Stimulated activated CD4-positive, alpha-beta T cell treated with anti-CD3 and anti-CD28 coated beads, Interleukin-2, amount 100 ng/mL, for 48 hours (primary cell): ENCODE results near the gene CCDC85A.

Experiments used
- DNase-seq, 2 donors: peaks; one replicate each; pipeline ENCODE4 v3.0.0-alpha.2; 2020

CCDC85A gene

GRCh38 chr2:56314371-56314770 lies 130.6 kb downstream of the CCDC85A start:
- DNase-seq = no peak

- DNase-seq = no peak
Measured at GRCh38 chr2:56314796-56315195, 131.0 kb downstream of the CCDC85A start.

- no peak for DNase-seq
Measured at GRCh38 chr2:56315376-56315775, 131.6 kb downstream of the CCDC85A start.

GRCh38 chr2:56316011-56316410 lies 132.2 kb downstream of the CCDC85A start:
- DNase-seq = no peak

DNA sequence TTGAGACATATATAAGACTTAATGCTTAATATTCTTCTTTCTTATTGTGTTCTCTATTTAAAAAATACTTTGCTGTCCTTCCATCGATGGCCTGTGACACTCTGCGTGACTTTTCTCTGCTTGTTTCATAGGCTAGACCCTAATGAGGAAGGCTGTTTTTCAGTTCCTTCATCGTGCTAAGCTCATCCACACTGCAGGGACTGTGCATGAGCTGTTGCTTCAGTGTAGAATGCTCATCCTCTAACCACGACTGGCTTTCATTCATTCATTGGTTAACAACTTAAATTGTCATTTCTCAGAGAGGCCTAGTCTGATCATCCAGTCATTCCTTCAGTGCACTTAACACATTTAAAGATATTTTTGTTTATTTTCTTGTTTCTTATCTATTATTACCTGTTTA lies 134.4 kb downstream of the CCDC85A start:
- DNase-seq = no peak

DNA sequence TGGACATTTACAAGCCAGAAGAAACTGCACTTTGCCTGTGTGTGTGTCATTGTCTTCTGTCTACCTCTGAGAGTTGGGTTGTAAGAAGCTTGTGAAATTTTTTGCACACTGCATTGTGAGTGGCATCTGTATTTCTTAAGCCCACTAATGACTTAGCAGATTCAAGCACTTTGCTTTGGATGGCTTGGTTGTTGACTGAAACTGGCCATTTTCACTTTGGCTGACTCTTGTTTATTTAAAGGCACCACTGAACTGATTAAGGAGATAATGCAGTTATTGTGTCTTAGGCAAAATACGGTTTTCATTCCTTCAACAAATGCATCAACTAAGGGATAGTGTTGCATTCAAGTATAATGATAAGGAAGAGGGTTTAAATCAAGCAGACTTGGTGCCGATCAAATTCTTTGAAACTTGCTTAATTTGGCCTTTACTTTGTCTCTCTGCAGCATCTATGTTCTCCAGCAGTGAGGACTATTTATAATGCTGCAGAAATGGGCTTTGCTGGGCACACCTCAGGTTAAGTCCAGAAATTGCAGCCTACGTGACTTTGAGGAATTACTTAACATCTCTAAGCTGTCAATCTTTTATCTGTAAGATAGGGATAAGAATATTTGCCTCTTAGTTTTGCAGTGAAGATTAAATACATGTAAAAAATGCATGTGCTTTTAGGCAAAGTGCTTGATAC lies 142.0 kb downstream of the CCDC85A start:
- no peak for DNase-seq

- no peak for DNase-seq
Measured at GRCh38 chr2:56326346-56326741, 142.6 kb downstream of the CCDC85A start.

- no peak for DNase-seq
Measured at GRCh38 chr2:56331810-56332209, 148.0 kb downstream of the CCDC85A start.

- no peak for DNase-seq
Measured at GRCh38 chr2:56333812-56334485, 150.2 kb downstream of the CCDC85A start.

- no peak for DNase-seq
Measured at GRCh38 chr2:56334622-56335021, 150.8 kb downstream of the CCDC85A start.

GRCh38 chr2:56335101-56335500 lies 151.3 kb downstream of the CCDC85A start:
- DNase-seq = no peak

GRCh38 chr2:56337342-56337741 lies 153.6 kb downstream of the CCDC85A start:
- DNase-seq = no peak

DNA sequence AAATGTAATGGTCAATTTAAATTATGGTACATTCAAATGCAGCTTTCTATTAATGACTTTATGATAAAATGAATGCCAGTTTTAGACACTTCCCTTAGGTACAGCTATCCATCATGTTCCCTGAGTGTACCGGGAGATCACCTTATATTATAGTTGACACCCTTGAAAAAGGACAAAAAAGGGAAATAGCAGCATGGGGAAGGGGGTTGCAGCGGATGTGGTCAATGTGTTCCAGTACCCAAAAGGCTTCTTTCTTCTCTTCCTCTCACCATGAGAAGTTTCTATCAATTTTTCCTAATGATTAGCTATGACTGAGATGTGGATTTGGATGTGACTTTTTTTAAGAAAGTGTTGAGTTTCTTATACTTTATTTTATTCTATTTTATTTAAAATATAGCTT lies 154.4 kb downstream of the CCDC85A start:
- DNase-seq = no peak

DNA sequence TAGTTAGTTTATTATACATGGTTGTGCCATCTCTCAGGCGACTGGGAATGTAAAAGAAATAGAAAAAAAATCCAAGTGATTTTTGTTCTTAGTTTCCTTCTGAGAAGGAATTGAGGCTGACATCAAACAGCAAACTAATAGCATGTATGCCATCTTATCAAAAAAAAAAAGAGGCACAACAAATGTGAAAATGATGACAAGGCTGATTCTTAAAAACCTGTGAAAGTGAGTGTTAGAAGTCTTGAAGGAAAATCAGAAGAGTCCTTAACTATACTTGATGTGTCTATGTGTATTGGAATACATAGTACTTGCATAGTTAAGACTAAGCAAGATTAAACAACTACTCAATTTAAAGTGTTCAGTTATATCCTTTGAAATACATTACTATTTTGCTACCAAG lies 161.0 kb downstream of the CCDC85A start:
- no peak for DNase-seq

DNA sequence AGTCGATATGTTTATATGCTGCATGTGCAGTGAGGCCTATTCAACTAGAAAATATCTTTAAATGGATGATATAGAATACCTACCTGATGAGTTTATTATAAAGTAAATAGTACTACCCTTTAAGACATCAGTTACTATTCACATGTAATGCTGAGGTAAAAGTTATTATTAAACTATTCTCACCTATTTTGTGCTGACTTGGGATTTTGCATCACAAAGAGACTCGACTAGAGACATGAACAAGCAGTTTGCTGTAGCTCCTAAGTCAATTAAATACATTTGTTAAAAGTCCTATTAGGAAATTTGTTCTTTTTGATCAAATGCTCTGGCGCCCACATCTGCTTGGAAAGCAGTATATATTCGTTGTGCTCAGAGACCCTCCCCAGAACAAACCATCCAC lies 164.1 kb downstream of the CCDC85A start:
- no peak for DNase-seq

- no peak for DNase-seq
Measured at GRCh38 chr2:56348392-56349210, 164.8 kb downstream of the CCDC85A start.

GRCh38 chr2:56357655-56358295 lies 174.0 kb downstream of the CCDC85A start:
- no peak for DNase-seq

DNA sequence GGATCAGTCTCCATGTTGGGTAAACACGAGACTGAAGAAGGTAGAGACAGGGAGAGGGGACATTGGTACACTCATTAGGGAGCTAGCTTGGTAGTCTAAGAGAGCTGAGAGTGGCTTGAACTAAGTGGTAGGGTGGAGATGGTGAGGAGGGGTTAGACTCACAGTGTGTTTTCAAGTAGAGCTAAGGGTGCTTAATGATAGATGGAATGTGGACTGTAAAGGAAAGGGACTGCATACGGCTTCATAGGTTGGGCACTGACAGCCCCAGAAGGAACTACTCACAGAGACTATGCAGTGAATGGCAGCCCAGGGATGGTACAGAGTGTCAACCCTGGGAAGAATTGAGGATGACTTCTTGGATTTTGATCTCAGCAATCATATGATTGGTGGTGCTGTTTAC lies 178.1 kb downstream of the CCDC85A start:
- DNase-seq = no peak

DNA sequence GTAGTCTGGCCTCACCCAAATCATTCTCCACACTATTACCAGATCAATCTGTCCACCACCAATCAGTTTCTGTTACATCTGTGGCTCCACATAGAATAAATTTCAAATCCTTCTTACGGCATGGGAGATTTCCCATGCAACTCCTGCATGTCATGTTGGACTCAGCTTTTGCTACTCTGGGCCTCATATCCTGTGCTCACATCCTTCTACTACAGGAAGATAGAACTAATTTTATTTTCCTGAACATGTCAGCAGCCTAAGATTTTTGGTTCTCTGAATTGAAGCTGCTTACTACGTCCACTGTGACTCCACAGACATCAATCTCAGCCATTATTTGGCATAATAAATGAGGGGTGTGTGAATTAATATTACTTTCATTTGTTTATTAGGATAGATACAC lies 181.1 kb downstream of the CCDC85A start:
- no peak for DNase-seq

DNA sequence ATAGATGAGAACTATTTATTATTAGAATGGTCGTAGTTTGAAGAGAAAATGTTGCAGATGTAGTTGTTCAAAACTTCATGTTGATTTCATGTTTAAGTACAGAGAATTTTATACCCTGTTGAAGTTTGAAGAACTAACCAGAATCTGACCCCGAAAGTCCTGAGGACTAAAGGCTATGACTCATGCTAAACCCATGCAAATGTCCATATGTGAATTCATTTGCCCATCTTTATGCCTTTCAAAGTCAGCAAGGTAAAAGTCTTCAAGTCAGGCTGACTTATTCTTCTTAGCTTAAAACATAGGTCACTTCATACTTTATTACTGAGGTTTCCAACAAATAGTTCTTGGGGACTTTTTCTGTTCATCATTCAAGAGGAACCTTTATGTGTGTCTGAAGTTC lies 185.5 kb downstream of the CCDC85A start:
- DNase-seq = no peak

- no peak for DNase-seq
Measured at GRCh38 chr2:56372071-56372656, 188.4 kb downstream of the CCDC85A start.

- DNase-seq = no peak
Measured at GRCh38 chr2:56375251-56375650, 191.5 kb downstream of the CCDC85A start.
